H9 (cell line): ENCODE data around the gene BMPER. TPM values are rescaled to one million over a fixed set of nuclear protein-coding genes. Genes with fewer than 3 reads are reported as not detected.

Experiments
- DNase-seq: peaks from one replicate; pipeline ENCODE4 v3.0.0-alpha.2; 2017
- H2AFZ ChIP-seq: one replicate; pipeline ENCODE4 v1.6.1; 2013; ENCODE audit warnings: mild to moderate bottlenecking, low read length, control low read depth, moderate library complexity
- H2AK5ac ChIP-seq: 2 replicates; pipeline ENCODE4 v1.6.1; 2013; ENCODE audit warnings: low read length, control low read depth, mixed read lengths; ENCODE audit not compliant: insufficient read length
- H2BK120ac ChIP-seq: one replicate; pipeline ENCODE4 v1.6.1; 2013; ENCODE audit warnings: low read depth, mild to moderate bottlenecking, low read length, control low read depth, inconsistent platforms; ENCODE audit not compliant: poor library complexity, severe bottlenecking
- H2BK12ac ChIP-seq: 2 replicates; pipeline ENCODE4 v1.6.1; 2013; ENCODE audit warnings: low read length, control low read depth, mixed read lengths, low read depth; ENCODE audit not compliant: insufficient read length
- H2BK15ac ChIP-seq: 2 replicates; pipeline ENCODE4 v1.6.1; 2013; ENCODE audit warnings: low read depth, low read length, control low read depth
- H2BK20ac ChIP-seq: one replicate; pipeline ENCODE4 v1.6.1; 2013; ENCODE audit warnings: low read depth, mild to moderate bottlenecking, low read length, control low read depth, inconsistent platforms; ENCODE audit not compliant: poor library complexity, severe bottlenecking
- H2BK5ac ChIP-seq: 2 replicates; pipeline ENCODE4 v1.6.1; 2013; ENCODE audit warnings: low read length, control low read depth, mixed read lengths; ENCODE audit not compliant: insufficient read length
- H3K14ac ChIP-seq: 2 replicates; pipeline ENCODE4 v1.6.1; 2013; ENCODE audit warnings: low read length, control low read depth; ENCODE audit not compliant: insufficient read depth
- H3K18ac ChIP-seq: 2 replicates; pipeline ENCODE4 v1.6.1; 2013; ENCODE audit warnings: low read depth, mild to moderate bottlenecking, mixed read lengths, low read length, control low read depth; ENCODE audit not compliant: insufficient read length
- H3K23ac ChIP-seq: 2 replicates; pipeline ENCODE4 v1.6.1; 2013; ENCODE audit warnings: low read length, control low read depth, mixed read lengths, low read depth; ENCODE audit not compliant: insufficient read length
- H3K23me2 ChIP-seq: 2 replicates; pipeline ENCODE4 v1.6.1; 2013; ENCODE audit warnings: low read depth, mild to moderate bottlenecking, mixed read lengths, low read length, control low read depth; ENCODE audit not compliant: insufficient read length, poor library complexity, severe bottlenecking
- H3K27ac ChIP-seq: 2 replicates; pipeline ENCODE4 v1.5.1; 2013; ENCODE audit warnings: low read length, control low read depth, mixed read lengths, low read depth; ENCODE audit not compliant: insufficient read length
- H3K27me3 ChIP-seq: 2 replicates; pipeline ENCODE4 v1.6.1; 2013; ENCODE audit warnings: low read length, control low read depth, inconsistent platforms; ENCODE audit not compliant: insufficient read depth
- H3K4ac ChIP-seq: 2 replicates; pipeline ENCODE4 v1.6.1; 2013; ENCODE audit warnings: low read depth, mild to moderate bottlenecking, control low read depth, inconsistent platforms, low read length, moderate library complexity
- H3K4me1 ChIP-seq: 2 replicates; pipeline ENCODE4 v1.6.1; 2013; ENCODE audit warnings: low read length, control low read depth, inconsistent platforms; ENCODE audit not compliant: insufficient read depth
- H3K4me2 ChIP-seq: 2 replicates; pipeline ENCODE4 v1.6.1; 2013; ENCODE audit warnings: low read length, control low read depth, mixed read lengths; ENCODE audit not compliant: insufficient read length, insufficient read depth
- H3K56ac ChIP-seq: 2 replicates; pipeline ENCODE4 v1.6.1; 2013; ENCODE audit warnings: low read depth, mild to moderate bottlenecking, mixed read lengths, low read length, control low read depth; ENCODE audit not compliant: insufficient read length
- H3K79me1 ChIP-seq: 2 replicates; pipeline ENCODE4 v1.6.1; 2013; ENCODE audit warnings: low read depth, mild to moderate bottlenecking, moderate library complexity, low read length, control low read depth, inconsistent platforms; ENCODE audit not compliant: insufficient read depth, poor library complexity, severe bottlenecking
- H3K79me2 ChIP-seq: 2 replicates; pipeline ENCODE4 v1.6.1; 2013; ENCODE audit warnings: low read length, control low read depth, inconsistent platforms; ENCODE audit not compliant: insufficient read depth
- H3K9ac ChIP-seq: 2 replicates; pipeline ENCODE4 v1.6.1; 2013; ENCODE audit warnings: low read length, control low read depth, mixed read lengths; ENCODE audit not compliant: insufficient read length; ENCODE audit errors: extremely low read depth
- H3K9me3 ChIP-seq: one replicate; pipeline ENCODE4 v1.6.1; 2013; ENCODE audit warnings: low read depth, low read length, inconsistent platforms; ENCODE audit not compliant: control insufficient read depth
- H3T11ph ChIP-seq: one replicate; pipeline ENCODE4 v1.6.1; 2013; ENCODE audit warnings: mild to moderate bottlenecking, low read length, control low read depth, inconsistent platforms
- H4K20me1 ChIP-seq: one replicate; pipeline ENCODE4 v1.6.1; 2013; ENCODE audit not compliant: control insufficient read depth, insufficient read length, insufficient read depth
- H4K5ac ChIP-seq: 2 replicates; pipeline ENCODE4 v1.6.1; 2013; ENCODE audit warnings: low read depth, mild to moderate bottlenecking, mixed read lengths, low read length, control low read depth; ENCODE audit not compliant: insufficient read length
- H4K8ac ChIP-seq: replicated peaks from 2 replicates; pipeline ENCODE4 v1.6.1; 2013; ENCODE audit warnings: low read length, control low read depth, mixed read lengths, low read depth; ENCODE audit not compliant: insufficient read length
- H4K91ac ChIP-seq: 2 replicates; pipeline ENCODE4 v1.6.1; 2013; ENCODE audit warnings: low read depth, mild to moderate bottlenecking, moderate library complexity, mixed read lengths, low read length, control low read depth; ENCODE audit not compliant: insufficient read length
- H3K27ac Mint-ChIP-seq, 3 experiments: 2 replicates in 2 of 3; 3 replicates in 1 of 3; pipeline ENCODE4 v1.8.0; 2020 to 2021; ENCODE audit warnings: mixed read lengths in 3 of 3, mild to moderate bottlenecking in 1 of 3, moderate library complexity in 1 of 3
- H3K27me3 Mint-ChIP-seq: 2 replicates; pipeline ENCODE4 v1.8.0; 2021; ENCODE audit warnings: low read depth, mild to moderate bottlenecking, moderate library complexity, mixed read lengths
- H3K36me3 Mint-ChIP-seq, 3 experiments: 2 replicates in 2 of 3; 3 replicates in 1 of 3; pipeline ENCODE4 v1.8.0; 2020 to 2021; ENCODE audit warnings: low read depth in 3 of 3, mixed read lengths in 3 of 3; ENCODE audit not compliant: insufficient read depth in 1 of 3
- H3K4me1 Mint-ChIP-seq, 2 experiments: 2 replicates each; pipeline ENCODE4 v1.8.0; 2020; ENCODE audit warnings: mixed read lengths in 2 of 2
- H3K4me3 Mint-ChIP-seq, 2 experiments: 2 replicates in 1 of 2; 3 replicates in 1 of 2; pipeline ENCODE4 v1.8.0; 2020 to 2021; ENCODE audit warnings: mild to moderate bottlenecking in 2 of 2, mixed read lengths in 2 of 2, moderate library complexity in 1 of 2
- H3K9me3 Mint-ChIP-seq, 2 experiments: 2 replicates in 1 of 2; 3 replicates in 1 of 2; pipeline ENCODE4 v1.8.0; 2020; ENCODE audit warnings: mild to moderate bottlenecking in 2 of 2, mixed read lengths in 2 of 2, moderate library complexity in 1 of 2
- CTCF ChIP-seq: fragments of 200-600 bp; sonication (generic); conservative IDR thresholded peaks from 3 replicates; pipeline ENCODE4 v1.8.0; 2021; ENCODE audit warnings: antibody characterized with exemption, mild to moderate bottlenecking
- WGBS: extraction: QIAGEN DNeasy Blood & Tissue Kit; methylation state at CpG from one replicate; pipeline ENCODE4 v1.1.7; 2013; ENCODE audit warnings: missing lambda C conversion rate, low lambda C conversion rate, mixed read lengths; ENCODE audit not compliant: insufficient read length; ENCODE audit errors: extremely low coverage; 5-methylcytosine and 5-hydroxymethylcytosine counted together
- total RNA-seq: library from RNA; stranded (reverse); gene quantifications from 2 replicates; pipeline ENCODE4 v1.2.1, GENCODE V29; 2021

BMPER gene
- total RNA-seq, 1 experiment from 2014 or later = 0.20 TPM

DNA sequence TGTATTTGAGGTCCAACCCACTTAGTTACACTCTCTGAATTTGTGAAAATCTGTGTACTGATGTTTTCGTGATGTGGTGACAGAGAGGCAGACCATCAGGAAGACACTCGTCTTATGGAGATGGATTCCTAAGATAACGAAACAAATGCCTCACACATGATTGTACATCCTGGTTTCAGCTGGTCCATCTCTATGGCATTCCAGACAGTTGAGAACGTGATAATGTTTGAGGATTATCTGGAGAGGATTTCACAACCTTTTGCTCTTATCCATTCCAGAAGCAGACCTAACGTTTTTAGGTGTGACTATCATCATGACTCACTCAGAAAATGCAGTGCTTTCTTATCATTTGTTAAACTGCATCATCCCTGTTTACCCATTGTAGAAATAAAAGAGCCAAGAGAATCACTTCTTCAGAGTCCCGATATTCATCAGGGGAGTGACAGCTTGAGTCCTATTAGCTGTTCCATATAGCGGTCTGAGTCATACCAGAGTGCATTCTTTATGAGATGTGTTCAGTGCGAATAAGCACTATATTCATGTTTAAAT, 74.5 kb downstream of the BMPER start:
- Histone ChIP-seq H3K27ac (no peak overlapping the region), H3K4me2 (no peak overlapping the region), H2BK15ac (no peak overlapping the region), H4K8ac (no peak overlapping the region), H2AK5ac (no peak overlapping the region), H2AFZ (no peak overlapping the region), H3K79me1 (no peaks in the 10 kb centered on the region), H3K79me2 (no peaks in the 10 kb centered on the region), H4K5ac (no peak overlapping the region), H2BK5ac (no peak overlapping the region), H4K20me1 (no peaks in the 10 kb centered on the region), H3K4ac (no peak overlapping the region), H3K9ac (no peak overlapping the region), H3K56ac (no peak overlapping the region), H3K23ac (no peak overlapping the region), H3K27me3 (no peaks in the 10 kb centered on the region), H3K14ac (no peak overlapping the region), H3K23me2 (no peaks in the 10 kb centered on the region), H3T11ph (no peak overlapping the region), H2BK12ac (no peak overlapping the region), H3K4me1 (no peaks in the 10 kb centered on the region), H2BK120ac (no peak overlapping the region), H3K18ac (no peak overlapping the region), H2BK20ac (no peak overlapping the region), H4K91ac (no peak overlapping the region), H3K9me3 (no peaks in the 10 kb centered on the region)
- no CpG with 5 or more reads among the region's 8 CpGs for WGBS
- no peaks in the 10 kb centered on the region for H3K9me3 Mint-ChIP-seq
- no peak overlapping the region for H3K4me3 Mint-ChIP-seq
- H3K4me1 Mint-ChIP-seq = peaks cover 3 to 9% of the 10 kb centered on the region in 2 experiments; a peak in 3 of 4 replicates
- no peak for DNase-seq
- no peak for TF ChIP-seq CTCF
- no peaks in the 10 kb centered on the region for H3K27me3 Mint-ChIP-seq
- H3K36me3 Mint-ChIP-seq = no peaks in the 10 kb centered on the region
- no peak overlapping the region for H3K27ac Mint-ChIP-seq
